H9 (cell line): Measurements from ENCODE around the gene NT5DC1. TPM values are rescaled to one million over a fixed set of nuclear protein-coding genes. Genes with fewer than 3 reads are reported as not detected.

Source experiments
- DNase-seq: peaks from one replicate; pipeline ENCODE4 v3.0.0-alpha.2; 2017
- H2AFZ ChIP-seq: one replicate; pipeline ENCODE4 v1.6.1; 2013; ENCODE audit warnings: mild to moderate bottlenecking, low read length, control low read depth, moderate library complexity
- H2AK5ac ChIP-seq: 2 replicates; pipeline ENCODE4 v1.6.1; 2013; ENCODE audit warnings: low read length, control low read depth, mixed read lengths; ENCODE audit not compliant: insufficient read length
- H2BK120ac ChIP-seq: one replicate; pipeline ENCODE4 v1.6.1; 2013; ENCODE audit warnings: low read depth, mild to moderate bottlenecking, low read length, control low read depth, inconsistent platforms; ENCODE audit not compliant: poor library complexity, severe bottlenecking
- H2BK12ac ChIP-seq: 2 replicates; pipeline ENCODE4 v1.6.1; 2013; ENCODE audit warnings: low read length, control low read depth, mixed read lengths, low read depth; ENCODE audit not compliant: insufficient read length
- H2BK15ac ChIP-seq: 2 replicates; pipeline ENCODE4 v1.6.1; 2013; ENCODE audit warnings: low read depth, low read length, control low read depth
- H2BK20ac ChIP-seq: one replicate; pipeline ENCODE4 v1.6.1; 2013; ENCODE audit warnings: low read depth, mild to moderate bottlenecking, low read length, control low read depth, inconsistent platforms; ENCODE audit not compliant: poor library complexity, severe bottlenecking
- H2BK5ac ChIP-seq: 2 replicates; pipeline ENCODE4 v1.6.1; 2013; ENCODE audit warnings: low read length, control low read depth, mixed read lengths; ENCODE audit not compliant: insufficient read length
- H3K14ac ChIP-seq: 2 replicates; pipeline ENCODE4 v1.6.1; 2013; ENCODE audit warnings: low read length, control low read depth; ENCODE audit not compliant: insufficient read depth
- H3K18ac ChIP-seq: 2 replicates; pipeline ENCODE4 v1.6.1; 2013; ENCODE audit warnings: low read depth, mild to moderate bottlenecking, mixed read lengths, low read length, control low read depth; ENCODE audit not compliant: insufficient read length
- H3K23ac ChIP-seq: 2 replicates; pipeline ENCODE4 v1.6.1; 2013; ENCODE audit warnings: low read length, control low read depth, mixed read lengths, low read depth; ENCODE audit not compliant: insufficient read length
- H3K23me2 ChIP-seq: 2 replicates; pipeline ENCODE4 v1.6.1; 2013; ENCODE audit warnings: low read depth, mild to moderate bottlenecking, mixed read lengths, low read length, control low read depth; ENCODE audit not compliant: insufficient read length, poor library complexity, severe bottlenecking
- H3K27ac ChIP-seq: 2 replicates; pipeline ENCODE4 v1.5.1; 2013; ENCODE audit warnings: low read length, control low read depth, mixed read lengths, low read depth; ENCODE audit not compliant: insufficient read length
- H3K27me3 ChIP-seq: 2 replicates; pipeline ENCODE4 v1.6.1; 2013; ENCODE audit warnings: low read length, control low read depth, inconsistent platforms; ENCODE audit not compliant: insufficient read depth
- H3K4ac ChIP-seq: 2 replicates; pipeline ENCODE4 v1.6.1; 2013; ENCODE audit warnings: low read depth, mild to moderate bottlenecking, control low read depth, inconsistent platforms, low read length, moderate library complexity
- H3K4me1 ChIP-seq: 2 replicates; pipeline ENCODE4 v1.6.1; 2013; ENCODE audit warnings: low read length, control low read depth, inconsistent platforms; ENCODE audit not compliant: insufficient read depth
- H3K4me2 ChIP-seq: 2 replicates; pipeline ENCODE4 v1.6.1; 2013; ENCODE audit warnings: low read length, control low read depth, mixed read lengths; ENCODE audit not compliant: insufficient read length, insufficient read depth
- H3K56ac ChIP-seq: 2 replicates; pipeline ENCODE4 v1.6.1; 2013; ENCODE audit warnings: low read depth, mild to moderate bottlenecking, mixed read lengths, low read length, control low read depth; ENCODE audit not compliant: insufficient read length
- H3K79me1 ChIP-seq: 2 replicates; pipeline ENCODE4 v1.6.1; 2013; ENCODE audit warnings: low read depth, mild to moderate bottlenecking, moderate library complexity, low read length, control low read depth, inconsistent platforms; ENCODE audit not compliant: insufficient read depth, poor library complexity, severe bottlenecking
- H3K79me2 ChIP-seq: 2 replicates; pipeline ENCODE4 v1.6.1; 2013; ENCODE audit warnings: low read length, control low read depth, inconsistent platforms; ENCODE audit not compliant: insufficient read depth
- H3K9ac ChIP-seq: 2 replicates; pipeline ENCODE4 v1.6.1; 2013; ENCODE audit warnings: low read length, control low read depth, mixed read lengths; ENCODE audit not compliant: insufficient read length; ENCODE audit errors: extremely low read depth
- H3K9me3 ChIP-seq: one replicate; pipeline ENCODE4 v1.6.1; 2013; ENCODE audit warnings: low read depth, low read length, inconsistent platforms; ENCODE audit not compliant: control insufficient read depth
- H3T11ph ChIP-seq: one replicate; pipeline ENCODE4 v1.6.1; 2013; ENCODE audit warnings: mild to moderate bottlenecking, low read length, control low read depth, inconsistent platforms
- H4K20me1 ChIP-seq: one replicate; pipeline ENCODE4 v1.6.1; 2013; ENCODE audit not compliant: control insufficient read depth, insufficient read length, insufficient read depth
- H4K5ac ChIP-seq: 2 replicates; pipeline ENCODE4 v1.6.1; 2013; ENCODE audit warnings: low read depth, mild to moderate bottlenecking, mixed read lengths, low read length, control low read depth; ENCODE audit not compliant: insufficient read length
- H4K8ac ChIP-seq: replicated peaks from 2 replicates; pipeline ENCODE4 v1.6.1; 2013; ENCODE audit warnings: low read length, control low read depth, mixed read lengths, low read depth; ENCODE audit not compliant: insufficient read length
- H4K91ac ChIP-seq: 2 replicates; pipeline ENCODE4 v1.6.1; 2013; ENCODE audit warnings: low read depth, mild to moderate bottlenecking, moderate library complexity, mixed read lengths, low read length, control low read depth; ENCODE audit not compliant: insufficient read length
- H3K27ac Mint-ChIP-seq, 3 experiments: 2 replicates in 2 of 3; 3 replicates in 1 of 3; pipeline ENCODE4 v1.8.0; 2020 to 2021; ENCODE audit warnings: mixed read lengths in 3 of 3, mild to moderate bottlenecking in 1 of 3, moderate library complexity in 1 of 3
- H3K27me3 Mint-ChIP-seq: 2 replicates; pipeline ENCODE4 v1.8.0; 2021; ENCODE audit warnings: low read depth, mild to moderate bottlenecking, moderate library complexity, mixed read lengths
- H3K36me3 Mint-ChIP-seq, 3 experiments: 2 replicates in 2 of 3; 3 replicates in 1 of 3; pipeline ENCODE4 v1.8.0; 2020 to 2021; ENCODE audit warnings: low read depth in 3 of 3, mixed read lengths in 3 of 3; ENCODE audit not compliant: insufficient read depth in 1 of 3
- H3K4me1 Mint-ChIP-seq, 2 experiments: 2 replicates each; pipeline ENCODE4 v1.8.0; 2020; ENCODE audit warnings: mixed read lengths in 2 of 2
- H3K4me3 Mint-ChIP-seq, 2 experiments: 2 replicates in 1 of 2; 3 replicates in 1 of 2; pipeline ENCODE4 v1.8.0; 2020 to 2021; ENCODE audit warnings: mild to moderate bottlenecking in 2 of 2, mixed read lengths in 2 of 2, moderate library complexity in 1 of 2
- H3K9me3 Mint-ChIP-seq, 2 experiments: 2 replicates in 1 of 2; 3 replicates in 1 of 2; pipeline ENCODE4 v1.8.0; 2020; ENCODE audit warnings: mild to moderate bottlenecking in 2 of 2, mixed read lengths in 2 of 2, moderate library complexity in 1 of 2
- CTCF ChIP-seq: fragments of 200-600 bp; sonication (generic); conservative IDR thresholded peaks from 3 replicates; pipeline ENCODE4 v1.8.0; 2021; ENCODE audit warnings: antibody characterized with exemption, mild to moderate bottlenecking
- WGBS: extraction: QIAGEN DNeasy Blood & Tissue Kit; methylation state at CpG from one replicate; pipeline ENCODE4 v1.1.7; 2013; ENCODE audit warnings: missing lambda C conversion rate, low lambda C conversion rate, mixed read lengths; ENCODE audit not compliant: insufficient read length; ENCODE audit errors: extremely low coverage; 5-methylcytosine and 5-hydroxymethylcytosine counted together
- total RNA-seq: library from RNA; stranded (reverse); gene quantifications from 2 replicates; pipeline ENCODE4 v1.2.1, GENCODE V29; 2021

Gene NT5DC1
- total RNA-seq, 1 experiment from 2014 or later, result 64.9 TPM

- H2AFZ ChIP-seq, result no peak overlapping the region
- no peaks in the 10 kb centered on the region for H3K4me1 ChIP-seq
- H4K8ac ChIP-seq, result no peak overlapping the region
- H3K9me3 Mint-ChIP-seq, result no peaks in the 10 kb centered on the region
- H3K9me3 ChIP-seq, result no peaks in the 10 kb centered on the region
- H4K20me1 ChIP-seq, result no peaks in the 10 kb centered on the region
- H4K91ac ChIP-seq, result no peak overlapping the region
- H3K36me3 Mint-ChIP-seq, result no peaks in the 10 kb centered on the region
- no peak overlapping the region for H2BK120ac ChIP-seq
- no peak overlapping the region for H3K14ac ChIP-seq
- no peak overlapping the region for H3K23ac ChIP-seq
- no peak overlapping the region for H2BK5ac ChIP-seq
- H2BK20ac ChIP-seq, result no peak overlapping the region
- no peaks in the 10 kb centered on the region for H3K27me3 Mint-ChIP-seq
- DNase-seq, result no peak
- no peak overlapping the region for H3K18ac ChIP-seq
- H4K5ac ChIP-seq, result no peak overlapping the region
- H2AK5ac ChIP-seq, result no peak overlapping the region
- no peak overlapping the region for H3K27ac ChIP-seq
- no peaks in the 10 kb centered on the region for H3K79me1 ChIP-seq
- H3K23me2 ChIP-seq, result no peaks in the 10 kb centered on the region
- H3K4ac ChIP-seq, result no peak overlapping the region
- H2BK15ac ChIP-seq, result no peak overlapping the region
- no peak overlapping the region for H2BK12ac ChIP-seq
- no peak overlapping the region for H3K27ac Mint-ChIP-seq
- WGBS, result no CpG with 5 or more reads among the region's 2 CpGs
- TF ChIP-seq CTCF, result no peak
- no peak overlapping the region for H3T11ph ChIP-seq
- H3K56ac ChIP-seq, result no peak overlapping the region
- H3K27me3 ChIP-seq, result no peaks in the 10 kb centered on the region
- no peak overlapping the region for H3K4me2 ChIP-seq
- peaks cover 0 to 6% of the 10 kb centered on the region in 2 experiments; a peak in 2 of 4 replicates for H3K4me1 Mint-ChIP-seq
- H3K79me2 ChIP-seq, result no peaks in the 10 kb centered on the region
- H3K9ac ChIP-seq, result no peak overlapping the region
- no peak overlapping the region for H3K4me3 Mint-ChIP-seq
Observed at GRCh38 chr6:116057766-116058165, 42.9 kb upstream of the NT5DC1 start.
